Ishikawa (cell line): ENCODE results near the gene SLC38A11.

Experiments
- EP300 ChIP-seq: IDR thresholded peaks from 2 replicates; pipeline ENCODE4 v1.6.1; 2012; ENCODE audit warnings: borderline replicate concordance
- FOXM1 ChIP-seq: IDR thresholded peaks from 2 replicates; pipeline ENCODE4 v1.6.1; 2012; ENCODE audit warnings: low read depth, borderline replicate concordance
- ZBTB7A ChIP-seq: IDR thresholded peaks from 2 replicates; pipeline ENCODE4 v1.6.1; 2012; ENCODE audit warnings: low read depth

GRCh38 chr2:164913011-164913410 is 42.3 kb downstream of the SLC38A11 start:
- TF ChIP-seq ZBTB7A (no peak), FOXM1 (no peak), EP300 (no peak)
